ENCODE results near the gene TMEM141.
"Not testable (repeated sequence)": the region's sequence is repeated elsewhere in the genome, so short reads cannot be mapped to it uniquely, and the experiment has no call there.

The TMEM141 gene

GRCh38 chr9:136755302-136756133, 35.6 kb upstream of the TMEM141 start:
- not testable (repeated sequence) for DNase-seq (ENCODE audit: low spot score)

DNA sequence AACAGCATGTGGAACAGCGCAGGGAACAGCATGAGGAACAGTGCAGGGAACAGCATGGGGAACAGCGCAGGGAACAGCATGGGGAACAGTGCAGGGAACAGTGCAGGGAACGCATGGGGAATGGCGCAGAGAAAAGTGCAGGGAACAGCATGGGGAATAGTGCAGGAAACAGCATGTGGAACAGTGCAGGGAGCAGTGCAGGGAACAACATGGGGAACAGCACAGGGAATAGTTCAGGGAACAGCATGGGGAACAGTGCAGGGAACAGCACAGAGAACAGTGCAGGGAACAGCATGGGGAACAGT, 35.1 kb upstream of the TMEM141 start:
- no peak for DNase-seq (ENCODE audit: low spot score)

DNA sequence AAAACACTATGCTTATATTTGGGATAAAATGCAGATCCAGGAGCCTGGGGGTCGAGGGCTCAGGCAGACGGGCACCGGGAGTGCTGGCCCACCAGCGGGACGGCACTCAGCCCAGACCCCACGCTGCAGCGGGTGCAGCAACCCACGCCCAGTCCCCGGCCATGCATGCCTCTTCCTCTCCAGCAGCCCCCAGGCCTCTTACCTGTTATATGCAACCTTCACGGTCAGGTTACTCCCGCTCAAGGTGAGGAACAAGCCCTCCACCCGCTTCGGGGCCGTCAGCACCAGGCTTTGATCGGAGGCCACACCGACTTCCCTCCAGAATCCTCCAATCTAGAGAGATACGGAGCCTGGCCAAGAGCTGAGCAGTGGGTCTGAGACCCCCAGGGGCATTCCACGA, 34.3 kb upstream of the TMEM141 start:
- DNase-seq (ENCODE audit: low spot score), result no peak

DNA sequence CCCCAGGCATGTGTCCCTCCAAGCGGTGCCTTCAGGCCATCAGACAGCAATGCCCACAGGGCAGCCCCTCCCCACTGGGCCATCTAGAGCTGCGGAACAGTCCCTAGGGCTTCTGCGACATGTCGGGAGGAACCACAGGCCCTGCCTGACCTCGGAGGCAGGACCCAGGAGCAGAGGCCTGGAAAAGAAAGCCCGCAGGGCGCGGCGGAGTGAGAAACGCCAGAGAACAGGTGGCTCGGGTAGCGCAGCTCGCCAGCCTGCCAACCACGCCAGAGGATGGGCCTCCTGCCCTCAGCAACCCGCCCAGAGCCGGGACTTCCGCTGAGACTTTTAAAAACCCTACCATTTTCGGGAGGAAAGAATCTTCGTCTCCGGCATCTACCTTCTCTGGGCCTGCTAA, 33.8 kb upstream of the TMEM141 start:
- no peak for DNase-seq (ENCODE audit: low spot score)

- no peak for DNase-seq (ENCODE audit: low spot score)
These were observed 33.4 kb upstream of the TMEM141 start for GRCh38 chr9:136757751-136758140.

GRCh38 chr9:136759001-136759400, 32.1 kb upstream of the TMEM141 start:
- no peak for DNase-seq (ENCODE audit: low spot score)

DNA sequence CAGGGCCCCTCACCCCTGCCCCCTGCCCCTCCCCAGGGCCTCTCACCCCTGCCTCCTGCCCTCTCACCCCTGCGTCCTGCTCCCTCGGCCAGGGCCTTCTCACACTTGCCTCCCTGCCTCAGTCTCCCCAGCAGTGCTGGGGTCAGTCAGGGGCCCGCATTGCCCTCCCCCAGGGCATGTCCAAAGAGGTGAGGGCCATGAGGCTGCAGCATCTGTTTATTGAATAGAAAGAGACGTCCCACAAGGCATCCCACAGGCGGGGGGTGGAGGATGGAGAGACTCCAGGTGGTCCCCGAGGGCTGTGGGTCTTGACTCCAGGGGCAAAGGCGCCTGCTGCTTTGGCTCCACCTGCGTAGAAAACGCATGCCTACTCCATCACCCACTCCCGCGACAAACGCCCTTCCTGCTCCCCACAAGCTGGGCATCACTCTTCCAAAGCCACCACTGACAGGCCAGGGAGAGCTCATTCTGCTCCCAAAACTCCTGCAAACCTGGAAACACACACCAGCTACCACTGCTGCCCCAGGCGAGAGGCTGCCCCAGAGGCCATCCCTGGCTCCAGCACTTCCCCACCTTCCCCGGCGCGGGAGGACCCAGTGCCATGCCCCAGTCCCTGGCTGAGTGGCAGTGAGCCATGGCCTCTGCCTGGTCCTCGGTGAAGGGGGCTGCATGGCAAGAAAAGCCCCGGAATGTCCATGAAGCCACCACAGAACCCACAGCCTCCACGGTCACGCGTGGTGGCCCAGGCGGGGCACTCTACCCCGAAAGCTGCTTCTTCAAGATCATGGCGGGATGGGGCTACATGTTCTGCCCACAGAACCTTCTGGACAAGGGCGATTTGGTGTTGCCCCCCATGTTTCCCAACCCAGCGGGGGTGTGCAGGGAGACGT, 31.5 kb upstream of the TMEM141 start:
- DNase-seq (ENCODE audit: low spot score), result no peak

- no peak for DNase-seq (ENCODE audit: low spot score)
These were observed 30.7 kb upstream of the TMEM141 start for GRCh38 chr9:136760424-136760823.

DNA sequence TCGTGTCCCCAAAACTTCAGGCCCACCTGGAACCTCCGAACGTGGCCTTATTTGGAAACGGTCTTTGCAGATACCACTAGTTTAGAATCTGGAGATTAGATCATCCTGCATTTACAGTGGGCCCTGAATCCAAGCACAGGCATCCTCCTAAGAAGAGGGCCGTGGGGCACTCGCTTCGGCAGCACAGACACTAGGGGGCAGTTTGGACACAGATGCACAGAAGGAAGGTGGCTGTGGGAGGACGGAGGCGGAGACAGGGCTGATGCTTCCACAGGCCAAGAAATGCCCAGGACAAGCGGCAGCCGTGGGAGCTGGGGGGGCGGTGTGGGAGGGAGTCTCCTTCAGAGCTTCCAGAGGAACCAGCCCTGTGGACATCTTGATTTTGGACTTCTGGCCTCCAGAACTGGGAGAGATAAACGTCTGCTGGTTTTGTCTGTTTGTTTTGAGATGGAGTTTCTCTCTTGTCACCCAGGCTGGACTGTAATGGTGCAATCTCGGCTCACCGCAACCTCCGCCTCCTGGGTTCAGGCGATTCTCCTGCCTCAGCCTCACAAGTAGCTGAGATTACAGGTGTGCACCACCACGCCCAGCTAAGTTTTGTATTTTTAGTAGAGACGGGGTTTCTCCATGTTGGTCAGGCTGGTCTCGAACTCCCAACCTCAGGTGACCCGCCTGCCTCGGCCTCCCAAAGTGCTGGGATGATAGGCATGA, 30.2 kb upstream of the TMEM141 start:
- DNase-seq (ENCODE audit: low spot score), result peak; percentile 48

GRCh38 chr9:136761545-136761981, 29.6 kb upstream of the TMEM141 start:
- no peak for DNase-seq (ENCODE audit: low spot score)

GRCh38 chr9:136762221-136762691, 28.9 kb upstream of the TMEM141 start:
- no peak for DNase-seq (ENCODE audit: low spot score)

- no peak for DNase-seq (ENCODE audit: low spot score)
These were observed 28.1 kb upstream of the TMEM141 start for GRCh38 chr9:136762915-136763648.

DNA sequence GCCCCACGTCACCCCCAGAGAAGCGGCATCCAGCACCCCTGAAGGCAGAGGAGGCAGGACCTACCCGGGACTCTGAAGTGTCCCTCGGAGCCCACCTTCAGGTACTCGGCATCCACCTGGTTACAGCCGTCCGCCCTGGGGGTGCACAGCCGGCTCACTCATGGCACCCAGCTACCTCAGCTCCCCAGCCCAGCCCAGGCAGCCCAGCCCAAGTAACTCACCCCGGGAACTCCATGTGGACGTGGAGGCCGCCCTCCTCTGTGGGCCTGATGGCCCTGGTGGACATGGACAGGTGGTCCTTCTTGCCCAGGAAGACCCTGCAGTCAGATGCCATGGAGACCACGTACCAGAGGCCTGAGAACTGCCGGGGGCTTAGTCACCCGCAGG, 27.5 kb upstream of the TMEM141 start:
- DNase-seq (ENCODE audit: low spot score), result no peak

GRCh38 chr9:136764301-136764891, 26.7 kb upstream of the TMEM141 start, which contains the start of gene LCN15:
LCN15 (minus strand) TSS chr9:136764518; CDS start chr9:136764488, 30 bp downstream.
- no peak for DNase-seq (ENCODE audit: low spot score)

- no peak for DNase-seq (ENCODE audit: low spot score)
These were observed 26.1 kb upstream of the TMEM141 start for GRCh38 chr9:136765041-136765440.

- DNase-seq (ENCODE audit: low spot score), result not testable (repeated sequence)
These were observed 25.3 kb upstream of the TMEM141 start for GRCh38 chr9:136765745-136766409.

DNA sequence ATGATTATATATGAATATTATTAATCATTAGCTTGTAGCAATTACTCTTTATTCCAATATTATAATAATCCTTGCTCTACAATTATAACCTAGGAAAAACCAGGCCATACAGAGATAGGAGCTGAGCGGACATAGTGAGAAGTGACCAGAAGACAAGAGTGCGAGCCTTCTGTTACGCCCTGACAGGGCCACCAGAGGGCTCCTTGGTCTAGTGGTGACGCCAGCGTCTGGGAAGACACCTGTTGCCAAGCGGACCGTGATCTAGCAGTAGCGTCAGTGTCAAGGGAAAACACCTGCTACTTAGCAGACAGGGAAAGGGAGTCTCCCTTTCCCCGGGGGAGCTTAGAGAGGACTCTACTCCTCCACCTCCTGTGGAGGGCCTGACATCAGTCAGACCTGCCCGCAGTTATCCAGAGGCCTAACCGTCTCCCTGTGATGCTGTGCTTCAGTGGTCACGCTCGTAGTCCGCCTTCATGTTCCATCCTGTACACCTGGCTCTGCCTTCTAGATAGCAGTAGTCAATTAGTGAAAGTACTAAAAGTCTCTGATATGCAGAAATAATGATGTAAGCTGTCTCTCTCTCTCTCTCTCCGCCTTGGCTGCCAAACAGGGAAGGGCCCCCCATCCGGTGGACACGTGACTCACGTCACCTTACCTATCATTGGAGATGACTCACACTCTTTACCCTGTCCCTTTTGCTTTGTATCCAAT, 24.6 kb upstream of the TMEM141 start:
- peak; percentile 54 for DNase-seq (ENCODE audit: low spot score)

DNA sequence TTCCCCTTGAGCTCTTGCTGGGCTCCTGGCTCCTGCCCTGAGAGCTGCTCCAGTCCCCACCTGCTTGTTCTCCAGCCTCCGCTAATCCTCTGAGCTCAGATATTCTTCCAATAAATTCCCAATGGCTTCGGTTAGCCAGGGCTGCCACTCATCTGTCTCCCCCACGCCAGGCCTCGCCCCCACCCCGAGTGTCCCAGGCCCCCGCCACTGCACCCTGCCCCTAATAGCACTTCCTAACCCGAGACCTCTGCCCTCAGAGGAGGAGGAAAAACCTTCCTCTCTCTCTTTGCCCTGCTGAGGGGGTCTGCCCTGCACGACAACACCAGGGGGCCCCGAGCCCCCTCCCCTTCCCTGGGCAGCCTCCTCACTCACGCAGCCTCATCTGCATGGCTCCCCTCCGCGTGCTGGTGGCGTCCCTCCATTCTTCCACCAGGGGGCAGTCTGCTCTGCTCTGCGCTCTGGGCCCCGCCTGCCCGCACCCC, 21.4 kb upstream of the TMEM141 start:
- DNase-seq (ENCODE audit: low spot score), result no peak

DNA sequence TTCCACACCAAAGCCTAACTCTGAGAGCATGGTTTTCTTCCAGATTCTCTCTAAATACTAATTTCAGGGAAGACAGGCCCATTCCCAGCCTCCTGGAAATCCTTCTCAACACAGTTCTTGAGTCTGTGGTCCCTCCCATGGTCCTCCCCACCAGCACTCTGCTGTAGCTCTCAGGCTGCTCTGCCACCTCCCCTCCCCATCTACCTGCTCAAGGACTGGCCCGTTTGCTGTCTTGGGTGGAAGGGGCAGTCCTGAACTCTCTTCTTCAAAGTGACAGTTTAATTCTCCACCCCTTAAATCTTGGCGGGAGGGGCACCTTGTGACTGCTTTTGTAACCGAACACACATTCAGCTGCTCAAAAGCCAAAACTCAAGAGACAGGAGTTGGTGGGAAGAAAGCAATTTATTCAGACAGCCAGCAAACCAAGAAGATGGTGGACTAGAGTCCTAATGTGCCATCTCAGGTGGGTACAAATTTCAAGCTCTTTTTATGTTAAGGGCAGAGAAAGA, 19.2 kb upstream of the TMEM141 start:
- DNase-seq (ENCODE audit: low spot score), result no peak

All from globus pallidus (tissue), 1 donor.